ENCODE measurements around the gene LARP4B. TPM values are rescaled to one million over a fixed set of nuclear protein-coding genes. Genes with fewer than 3 reads are reported as not detected.

The LARP4B gene
- polyA plus RNA-seq, 1 donor (not counting 4 experiments of a cell fraction or from before 2014, with no cell fraction given) = 39.4 TPM

DNA sequence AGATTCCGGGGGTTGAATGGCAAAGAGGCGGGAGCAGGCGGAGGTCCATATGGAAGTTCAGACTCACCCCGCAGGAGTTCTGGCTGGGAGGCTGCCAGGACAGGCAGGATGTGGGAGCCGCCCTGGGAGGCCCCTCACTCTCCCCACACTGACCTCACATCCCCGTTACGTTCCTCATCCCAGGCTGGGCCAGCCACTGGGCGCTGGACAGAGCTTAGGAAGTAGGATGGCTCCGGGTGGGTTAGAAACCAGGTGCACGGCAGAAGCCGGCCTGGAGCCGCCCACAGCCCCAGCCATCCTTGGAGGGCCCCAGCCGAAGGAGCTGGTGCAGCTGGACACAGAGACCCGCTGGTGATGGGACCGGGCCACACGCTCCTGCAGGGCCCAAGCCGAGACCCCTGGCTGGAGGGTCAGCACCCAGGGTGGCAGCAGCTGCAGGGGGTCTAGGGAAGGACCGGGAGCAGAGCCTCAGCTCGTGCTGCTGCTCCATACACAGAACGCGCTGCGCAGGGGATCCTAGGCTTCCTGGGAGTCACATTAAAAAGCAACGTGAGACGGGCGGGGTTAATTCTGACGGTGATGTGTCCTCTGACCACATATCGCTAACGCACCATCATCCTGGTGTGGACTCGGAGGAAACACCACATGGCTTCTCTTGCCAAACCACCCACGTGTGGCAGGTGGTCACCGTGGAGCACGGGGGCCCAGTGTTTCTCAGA lies 143.4 kb downstream of the LARP4B start:
- Histone ChIP-seq H3K27me3 (ENCODE audit: control insufficient read depth, extremely low read depth, insufficient read depth, low read length) (peaks cover 9% of the 10 kb centered on the region), H3K27ac (ENCODE audit: control insufficient read depth, insufficient read depth, low read length) (no peak overlapping the region), H3K9ac (ENCODE audit: control insufficient read depth, extremely low read depth, insufficient read depth, low read length) (no peak overlapping the region), H4K20me1 (ENCODE audit: control insufficient read depth, extremely low read depth, insufficient read depth, low read length) (no peaks in the 10 kb centered on the region), H3K9me1 (ENCODE audit: control insufficient read depth, extremely low read depth, insufficient read depth, low read length) (no peaks in the 10 kb centered on the region), H2AFZ (ENCODE audit: control insufficient read depth, low read length) (no peak overlapping the region), H3K36me3 (ENCODE audit: control insufficient read depth in 2 of 2, extremely low read depth in 1 of 2, insufficient read depth in 2 of 2, low read length in 2 of 2) (no peaks in the 10 kb centered on the region), H3K4me1 (ENCODE audit: control insufficient read depth, extremely low read depth, insufficient read depth, low read length) (peaks cover 5% of the 10 kb centered on the region), H3K79me2 (ENCODE audit: control insufficient read depth, insufficient read depth, low read length) (no peaks in the 10 kb centered on the region), H3K4me2 (ENCODE audit: control insufficient read depth, extremely low read depth, insufficient read depth, low read depth, low read length) (no peak overlapping the region), H3K4me3 (ENCODE audit: control insufficient read depth in 2 of 3, extremely low read depth in 1 of 3, insufficient read depth in 2 of 3, low read depth in 1 of 3, low read length in 3 of 3) (no peak overlapping the region), H3K9me3 (ENCODE audit: control insufficient read depth, low read depth, low read length) (no peaks in the 10 kb centered on the region)
- dilution Hi-C loops (cut with MboI; ENCODE audit: extremely low pct_ligation_motif_present, low sequenced_read_pairs) = no loop called here
- DNase-seq (ENCODE audit: low read depth, low spot score) (no peak), FAIRE-seq (no peak)
- no peak for TF ChIP-seq EZH2 (IDR thresholded peaks at IDR 0.05; ENCODE audit: low read length)
- TF ChIP-seq, protein P1, sequence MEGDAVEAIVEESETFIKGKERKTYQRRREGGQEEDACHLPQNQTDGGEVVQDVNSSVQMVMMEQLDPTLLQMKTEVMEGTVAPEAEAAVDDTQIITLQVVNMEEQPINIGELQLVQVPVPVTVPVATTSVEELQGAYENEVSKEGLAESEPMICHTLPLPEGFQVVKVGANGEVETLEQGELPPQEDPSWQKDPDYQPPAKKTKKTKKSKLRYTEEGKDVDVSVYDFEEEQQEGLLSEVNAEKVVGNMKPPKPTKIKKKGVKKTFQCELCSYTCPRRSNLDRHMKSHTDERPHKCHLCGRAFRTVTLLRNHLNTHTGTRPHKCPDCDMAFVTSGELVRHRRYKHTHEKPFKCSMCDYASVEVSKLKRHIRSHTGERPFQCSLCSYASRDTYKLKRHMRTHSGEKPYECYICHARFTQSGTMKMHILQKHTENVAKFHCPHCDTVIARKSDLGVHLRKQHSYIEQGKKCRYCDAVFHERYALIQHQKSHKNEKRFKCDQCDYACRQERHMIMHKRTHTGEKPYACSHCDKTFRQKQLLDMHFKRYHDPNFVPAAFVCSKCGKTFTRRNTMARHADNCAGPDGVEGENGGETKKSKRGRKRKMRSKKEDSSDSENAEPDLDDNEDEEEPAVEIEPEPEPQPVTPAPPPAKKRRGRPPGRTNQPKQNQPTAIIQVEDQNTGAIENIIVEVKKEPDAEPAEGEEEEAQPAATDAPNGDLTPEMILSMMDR (optimal IDR thresholded peaks at IDR 0.05 in 1 of 3, IDR thresholded peaks at IDR 0.05 in 1 of 3, conservative IDR thresholded peaks at IDR 0.05 in 1 of 3; ENCODE audit: extremely low read depth in 1 of 3, insufficient read depth in 2 of 3, low read length in 3 of 3) = no peak

DNA sequence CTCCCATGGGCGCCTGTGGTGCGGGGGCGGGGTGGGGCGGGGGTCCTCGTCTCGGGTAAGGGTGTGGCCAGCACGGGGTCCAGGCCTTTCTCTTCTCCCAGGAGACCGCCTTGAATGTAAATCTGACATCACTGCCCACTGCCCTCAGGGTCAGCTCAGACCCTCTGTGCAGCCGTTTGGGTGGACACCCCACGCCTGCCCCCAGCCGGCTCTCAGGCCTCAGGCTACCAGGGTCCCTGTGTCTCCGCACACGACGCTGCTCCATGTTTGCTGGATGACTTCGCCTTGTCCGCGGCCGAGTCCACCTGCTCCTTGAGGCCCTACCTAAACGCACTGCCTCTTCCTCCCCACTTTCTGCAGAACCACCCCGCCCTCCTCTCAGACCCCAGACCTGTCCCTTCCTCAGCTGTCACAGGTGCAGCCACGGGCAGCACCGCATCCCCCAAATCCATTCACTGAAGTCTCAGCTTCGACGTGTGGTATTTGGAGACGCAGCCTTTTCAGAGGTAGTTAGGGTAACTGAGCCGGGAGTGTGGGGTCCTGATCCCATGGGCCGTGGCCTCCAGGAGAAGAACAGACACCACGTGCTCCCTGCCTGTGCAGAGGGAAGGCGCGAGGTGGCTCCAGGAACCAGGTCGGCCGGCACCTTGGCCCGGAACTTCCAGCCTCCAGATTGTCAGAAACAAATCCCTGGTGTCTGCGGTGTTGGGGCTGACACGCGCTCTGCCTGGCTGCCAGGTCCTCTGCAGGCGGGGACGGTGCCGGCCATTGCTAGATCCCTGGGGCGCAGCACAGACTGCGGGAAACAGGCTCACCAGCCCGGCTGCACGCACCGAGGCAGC lies 144.7 kb downstream of the LARP4B start:
- H3K9me1 ChIP-seq (ENCODE audit: control insufficient read depth, extremely low read depth, insufficient read depth, low read length) = no peaks in the 10 kb centered on the region
- no peak overlapping the region for H2AFZ ChIP-seq (ENCODE audit: control insufficient read depth, low read length)
- no peaks in the 10 kb centered on the region for H3K36me3 ChIP-seq (ENCODE audit: control insufficient read depth in 2 of 2, extremely low read depth in 1 of 2, insufficient read depth in 2 of 2, low read length in 2 of 2)
- no peak overlapping the region for H3K27ac ChIP-seq (ENCODE audit: control insufficient read depth, insufficient read depth, low read length)
- no peak overlapping the region for H3K4me2 ChIP-seq (ENCODE audit: control insufficient read depth, extremely low read depth, insufficient read depth, low read depth, low read length)
- no peaks in the 10 kb centered on the region for H3K79me2 ChIP-seq (ENCODE audit: control insufficient read depth, insufficient read depth, low read length)
- DNase-seq (ENCODE audit: low read depth, low spot score) = no peak
- no peak overlapping the region for H3K9ac ChIP-seq (ENCODE audit: control insufficient read depth, extremely low read depth, insufficient read depth, low read length)
- no peaks in the 10 kb centered on the region for H3K9me3 ChIP-seq (ENCODE audit: control insufficient read depth, low read depth, low read length)
- peaks cover 17% of the 10 kb centered on the region for H3K27me3 ChIP-seq (ENCODE audit: control insufficient read depth, extremely low read depth, insufficient read depth, low read length)
- H3K4me3 ChIP-seq (ENCODE audit: control insufficient read depth in 2 of 3, extremely low read depth in 1 of 3, insufficient read depth in 2 of 3, low read depth in 1 of 3, low read length in 3 of 3) = no peak overlapping the region
- no peak for TF ChIP-seq EZH2 (IDR thresholded peaks at IDR 0.05; ENCODE audit: low read length)
- TF ChIP-seq, protein P1 (optimal IDR thresholded peaks at IDR 0.05 in 1 of 3, IDR thresholded peaks at IDR 0.05 in 1 of 3, conservative IDR thresholded peaks at IDR 0.05 in 1 of 3; ENCODE audit: extremely low read depth in 1 of 3, insufficient read depth in 2 of 3, low read length in 3 of 3) = no peak
- H3K4me1 ChIP-seq (ENCODE audit: control insufficient read depth, extremely low read depth, insufficient read depth, low read length) = peaks cover 5% of the 10 kb centered on the region
- no peaks in the 10 kb centered on the region for H4K20me1 ChIP-seq (ENCODE audit: control insufficient read depth, extremely low read depth, insufficient read depth, low read length)
- no peak for FAIRE-seq
- dilution Hi-C loops (cut with MboI; ENCODE audit: extremely low pct_ligation_motif_present, low sequenced_read_pairs) = no loop called here
